GM10266 (cell line): Measurements from ENCODE around the gene GALR3.
"Not testable (repeated sequence)": the region's sequence is repeated elsewhere in the genome, so short reads cannot be mapped to it uniquely, and the experiment has no call there.

Experiments
- DNase-seq: peaks from one replicate; pipeline ENCODE4 v3.0.0; 2012; ENCODE audit errors: extremely low spot score
- CTCF ChIP-seq: IDR thresholded peaks from 2 replicates; pipeline ENCODE4 v1.5.1; 2012; ENCODE audit warnings: mild to moderate bottlenecking, low read depth; ENCODE audit not compliant: control insufficient read depth, insufficient read depth; ENCODE audit errors: missing control alignments

Gene GALR3

GRCh38 chr22:37781434-37782059 is 41.6 kb upstream of the GALR3 start:
- no peak for TF ChIP-seq CTCF
- no peak for DNase-seq

DNA sequence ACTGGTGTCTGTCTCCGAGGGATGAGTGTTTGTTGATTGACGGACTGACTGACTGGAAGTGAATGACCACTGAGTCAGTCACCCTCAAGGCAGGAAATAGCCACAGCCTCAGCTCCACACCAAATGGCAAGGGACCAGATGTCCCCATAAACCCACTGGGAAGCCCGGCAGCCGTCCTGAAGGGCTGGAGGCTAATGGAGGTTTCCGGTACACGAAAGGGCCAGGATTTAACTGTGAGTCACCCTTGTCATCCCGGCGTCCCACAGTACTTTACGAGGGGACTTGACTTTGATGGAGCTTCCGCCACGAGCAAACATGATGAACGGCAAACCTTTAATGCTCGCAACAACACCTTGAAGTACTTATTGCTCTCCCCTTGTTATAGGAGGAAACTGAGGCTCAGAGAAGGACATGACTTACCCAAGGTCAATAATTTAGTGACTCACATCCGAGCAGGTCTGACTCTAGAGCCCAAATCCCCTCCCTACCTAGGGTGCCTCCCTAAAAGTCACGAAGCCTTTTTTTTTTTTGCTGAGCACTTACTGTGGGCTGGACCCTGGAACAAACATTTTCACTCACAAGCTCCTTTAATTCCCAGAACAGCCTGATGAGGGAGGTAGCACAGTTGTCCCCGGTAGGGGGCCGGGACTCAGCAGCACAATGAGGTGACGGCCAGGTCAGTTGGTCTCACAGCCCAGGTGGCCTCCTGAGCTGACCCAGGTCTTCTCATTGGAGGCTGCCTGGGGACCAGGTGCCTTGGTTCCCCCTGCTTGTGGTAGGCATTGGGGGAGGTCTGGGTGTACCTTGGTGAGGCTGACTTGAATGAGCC is 40.6 kb upstream of the GALR3 start:
- TF ChIP-seq CTCF: no peak
- DNase-seq: no peak

- DNase-seq: no peak
- no peak for TF ChIP-seq CTCF
Measured at GRCh38 chr22:37784829-37785495, 38.2 kb upstream of the GALR3 start.

DNA sequence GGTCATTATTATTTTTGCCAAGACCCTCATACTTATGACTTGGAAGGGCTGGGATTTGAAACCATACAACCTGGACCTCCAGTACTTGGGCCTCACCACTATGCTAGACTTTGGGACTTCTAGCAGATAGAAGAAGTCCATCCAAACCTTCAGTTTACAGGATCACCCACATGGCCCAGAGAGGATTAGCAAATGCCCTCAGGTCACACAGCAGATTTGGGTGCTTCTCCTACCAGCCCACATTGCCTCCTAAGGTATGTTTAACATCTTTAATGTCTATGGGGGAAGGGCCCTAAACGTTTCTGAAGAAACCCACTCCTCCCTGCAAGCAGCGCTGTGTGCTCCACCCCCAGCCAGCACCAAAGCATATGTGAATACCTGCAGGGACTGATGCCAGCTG is 32.9 kb upstream of the GALR3 start:
- TF ChIP-seq CTCF: no peak
- no peak for DNase-seq

DNA sequence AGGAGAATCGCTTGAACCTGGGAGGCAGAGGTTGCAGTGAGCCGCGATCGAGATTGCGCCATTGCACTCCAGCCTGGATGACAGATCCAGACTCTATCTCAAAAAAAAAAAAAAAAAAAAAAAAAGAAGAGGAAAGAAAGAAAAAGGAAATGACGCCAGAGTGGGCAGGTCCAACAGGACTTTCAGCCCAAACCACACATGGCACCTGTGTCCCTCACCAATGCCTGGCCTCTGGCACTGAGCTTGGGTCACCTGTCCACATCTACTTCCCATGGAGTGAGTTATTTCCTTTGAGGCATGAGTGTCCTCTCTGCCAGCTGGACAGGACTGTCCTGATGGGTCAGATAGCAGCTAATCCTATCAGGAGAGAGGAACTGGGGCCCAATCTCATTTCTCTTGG is 30.7 kb upstream of the GALR3 start:
- no peak for TF ChIP-seq CTCF
- DNase-seq: no peak

- no peak for TF ChIP-seq CTCF
Measured at GRCh38 chr22:37794376-37794775, 28.8 kb upstream of the GALR3 start.

GRCh38 chr22:37796079-37796478 is 27.1 kb upstream of the GALR3 start:
- no peak for DNase-seq
- no peak for TF ChIP-seq CTCF

More at GRCh38 chr22:37794376-37794775, 28.8 kb upstream of the GALR3 start:
- DNase-seq: no peak

DNA sequence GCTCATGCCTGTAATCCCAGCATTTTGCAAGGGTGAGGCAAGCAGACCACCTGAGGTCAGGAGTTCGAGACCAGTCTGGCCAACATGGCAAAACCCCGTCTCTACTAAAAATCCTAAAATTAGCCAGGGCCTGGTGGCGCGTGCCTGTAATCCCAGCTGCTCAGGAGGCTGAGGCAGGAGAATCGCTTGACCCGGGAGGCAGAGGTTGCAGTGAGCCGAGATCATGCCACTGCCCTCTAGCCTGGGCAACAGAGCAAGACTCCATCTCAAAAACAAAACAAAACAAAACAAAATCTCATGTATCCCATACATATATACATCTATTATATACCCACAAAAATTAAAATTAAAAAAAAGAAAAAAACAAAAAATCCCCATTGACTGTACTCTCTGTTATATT is 25.9 kb upstream of the GALR3 start:
- not testable (repeated sequence) for DNase-seq
